Central memory CD8-positive, alpha-beta T cell (primary cell): ENCODE data around the gene KIAA1671.

Source experiments
- ATAC-seq: fragments of 150-1000 bp; cut with Tn5 transposase; replicated peaks from 2 replicates; pipeline ENCODE4 v1.10.0; 2022; ENCODE audit warnings: mild to moderate bottlenecking, moderate FRiP score, moderate number of reproducible peaks; ENCODE audit not compliant: poor library complexity, severe bottlenecking; ENCODE audit errors: extremely low read depth
- DNase-seq, 2 donors: peaks; one replicate each; pipeline ENCODE4 v3.0.0; 2021; ENCODE audit warnings: low spot score in 2 of 2
- H3K27ac Mint-ChIP-seq: one replicate; pipeline ENCODE4 v1.8.0; 2022; ENCODE audit warnings: low read depth, mild to moderate bottlenecking, moderate library complexity, mixed read lengths
- H3K27me3 Mint-ChIP-seq: one replicate; pipeline ENCODE4 v1.8.0; 2022; ENCODE audit warnings: mixed read lengths
- H3K36me3 Mint-ChIP-seq: one replicate; pipeline ENCODE4 v1.8.0; 2022; ENCODE audit warnings: mild to moderate bottlenecking, moderate library complexity, mixed read lengths; ENCODE audit not compliant: insufficient read depth
- H3K4me1 Mint-ChIP-seq: one replicate; pipeline ENCODE4 v1.8.0; 2022; ENCODE audit warnings: mixed read lengths
- H3K4me3 Mint-ChIP-seq: one replicate; pipeline ENCODE4 v1.8.0; 2022; ENCODE audit warnings: mild to moderate bottlenecking, moderate library complexity, mixed read lengths
- H3K9me3 Mint-ChIP-seq: one replicate; pipeline ENCODE4 v1.8.0; 2022; ENCODE audit warnings: mixed read lengths

KIAA1671 gene

DNA sequence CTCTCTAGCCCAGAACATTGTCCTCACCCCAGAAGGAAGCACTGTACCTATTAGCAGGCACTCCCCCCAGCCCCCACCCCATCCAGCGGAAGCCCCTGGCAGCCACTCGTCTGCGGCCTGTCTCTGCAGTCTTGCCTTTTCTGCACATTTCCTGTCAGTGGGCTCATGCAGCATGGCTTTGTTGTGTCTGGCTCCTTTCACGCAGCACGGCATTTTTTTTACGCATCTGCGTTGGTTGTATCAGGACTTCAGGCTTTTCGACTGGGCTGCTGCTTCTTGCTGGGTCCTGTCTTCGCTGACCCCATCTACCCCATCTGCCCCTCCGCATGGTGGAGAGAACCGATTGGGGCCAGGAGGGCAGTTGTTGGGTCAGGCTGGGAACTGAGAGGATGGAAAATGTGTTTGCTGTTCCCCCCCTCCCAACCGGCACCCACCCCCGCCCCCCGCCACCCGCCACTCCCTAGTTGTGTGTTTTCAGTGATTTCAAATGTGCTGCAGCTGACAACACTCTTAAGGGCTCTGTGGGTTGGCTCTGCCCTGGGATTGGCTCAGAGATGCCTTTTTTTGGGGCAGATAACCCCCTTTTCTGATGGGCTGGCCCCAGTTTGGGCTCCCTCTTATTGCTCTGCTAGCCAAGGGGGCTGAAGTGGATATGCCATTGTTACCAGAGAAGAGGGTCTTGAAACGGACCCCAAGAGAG is 110.0 kb downstream of the KIAA1671 start:
- Mint-ChIP-seq H3K4me3 (peak overlapping the region; percentile 78), H3K36me3 (peaks cover 4% of the 10 kb centered on the region), H3K4me1 (peaks cover 48% of the 10 kb centered on the region), H3K27me3 (no peaks in the 10 kb centered on the region), H3K9me3 (no peaks in the 10 kb centered on the region), H3K27ac (peak overlapping the region; percentile 100)
- DNase-seq, result peak; percentile 54 to 82
- ATAC-seq, result peak; percentile 98

DNA sequence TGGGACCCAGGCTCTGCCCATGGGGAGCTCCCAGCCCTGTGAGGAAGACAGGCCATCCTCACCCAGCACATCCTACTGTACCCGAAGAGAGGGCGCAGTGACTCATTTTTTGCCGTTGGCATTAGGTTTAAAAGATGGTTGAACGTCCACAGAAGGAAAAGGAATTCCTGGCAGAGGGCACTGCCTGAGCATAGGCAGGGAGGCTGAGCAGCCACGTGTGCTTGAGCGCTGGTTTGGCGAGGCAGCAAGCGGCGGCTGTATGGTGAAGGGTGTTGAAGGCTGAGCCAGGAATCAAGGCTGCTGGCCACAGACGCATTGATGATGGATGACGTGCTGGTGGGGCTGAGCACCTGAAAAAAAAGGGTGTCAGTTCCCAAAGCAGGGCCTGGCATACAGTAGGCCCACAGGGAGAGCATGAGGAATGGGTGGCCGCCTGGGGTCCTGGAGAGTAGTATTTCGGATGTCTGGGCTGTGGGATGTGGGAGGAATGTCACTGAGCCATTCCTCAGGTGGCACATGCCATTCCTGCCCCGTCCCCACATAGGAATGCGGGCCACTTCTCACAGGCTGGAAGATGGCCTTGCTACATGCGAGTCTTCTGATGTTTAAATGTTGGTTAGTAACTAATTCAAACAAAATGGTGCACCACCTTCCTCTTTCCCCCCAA is 112.5 kb downstream of the KIAA1671 start:
- Mint-ChIP-seq H3K4me1 (peaks cover 71% of the 10 kb centered on the region), H3K9me3 (no peaks in the 10 kb centered on the region), H3K27ac (no peak overlapping the region), H3K4me3 (no peak overlapping the region), H3K36me3 (peaks cover 16% of the 10 kb centered on the region), H3K27me3 (no peaks in the 10 kb centered on the region)
- DNase-seq, result no peak
- no peak for ATAC-seq

DNA sequence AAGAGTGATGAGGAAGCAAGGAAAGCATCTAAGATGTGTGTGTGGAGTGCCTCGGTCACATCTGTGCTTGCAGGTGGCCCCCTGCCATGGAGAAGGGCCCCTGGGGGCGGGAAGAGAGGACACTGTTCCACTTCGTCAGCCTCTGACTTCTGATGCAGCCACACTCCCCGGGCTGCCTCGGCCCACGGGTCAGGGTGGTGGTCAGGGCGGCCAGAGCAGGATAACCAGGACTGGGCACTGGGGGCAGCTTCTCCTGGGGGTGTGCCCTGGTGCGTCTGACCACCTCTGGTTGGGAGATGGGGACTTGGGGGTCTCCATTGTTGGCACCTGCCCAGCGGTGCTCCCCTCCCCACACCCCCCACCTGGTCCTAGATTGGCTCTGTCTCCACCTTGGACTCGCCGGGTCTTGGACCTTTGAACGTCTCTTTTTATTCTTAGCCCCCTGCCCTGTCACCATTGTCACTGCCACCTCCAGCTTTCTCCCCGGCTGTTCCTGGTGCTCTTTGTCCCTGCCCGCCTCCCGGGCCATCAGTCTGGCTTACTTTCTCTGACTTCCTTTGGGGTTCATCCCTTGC is 114.4 kb downstream of the KIAA1671 start:
- Mint-ChIP-seq H3K36me3 (peaks cover 19% of the 10 kb centered on the region), H3K4me1 (peaks cover 73% of the 10 kb centered on the region), H3K27ac (peak overlapping the region; percentile 99), H3K4me3 (peak overlapping the region; percentile 90), H3K9me3 (no peaks in the 10 kb centered on the region), H3K27me3 (no peaks in the 10 kb centered on the region)
- no peak for DNase-seq
- no peak for ATAC-seq

DNA sequence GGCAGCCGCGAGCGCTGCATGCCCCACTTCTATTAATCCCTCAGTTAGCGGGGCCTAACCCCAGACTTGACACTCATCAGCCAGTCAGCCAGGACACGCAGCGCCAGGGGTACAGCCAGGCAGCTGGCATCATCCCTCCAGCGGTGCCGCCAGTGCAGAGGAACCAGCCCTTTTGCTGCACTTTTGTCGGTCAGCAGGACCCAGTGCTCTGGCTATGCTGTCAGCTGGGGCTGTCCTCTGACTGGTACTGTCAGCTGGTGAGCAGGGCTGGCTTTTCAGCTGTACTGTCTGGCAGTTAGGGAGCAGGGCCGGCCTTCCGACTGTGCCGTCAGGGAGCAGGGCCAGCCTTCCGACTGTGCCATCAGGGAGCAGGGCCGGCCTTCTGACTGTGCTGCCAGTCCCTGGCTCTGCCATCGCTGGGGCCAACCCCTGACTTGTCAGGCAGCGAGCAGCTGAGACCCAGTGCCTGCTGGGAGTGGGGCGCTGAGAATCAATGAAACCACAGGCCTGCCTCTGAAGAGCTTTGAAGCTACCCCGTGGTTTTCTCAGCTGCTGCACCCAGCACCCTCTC is 115.4 kb downstream of the KIAA1671 start:
- no peaks in the 10 kb centered on the region for H3K27me3 Mint-ChIP-seq
- no peaks in the 10 kb centered on the region for H3K9me3 Mint-ChIP-seq
- H3K27ac Mint-ChIP-seq, result peak overlapping the region; percentile 99
- ATAC-seq (peak; percentile 95), DNase-seq (peak; percentile 69 to 89)
- peaks cover 19% of the 10 kb centered on the region for H3K36me3 Mint-ChIP-seq
- peaks cover 73% of the 10 kb centered on the region for H3K4me1 Mint-ChIP-seq
- H3K4me3 Mint-ChIP-seq, result peak overlapping the region; percentile 90

DNA sequence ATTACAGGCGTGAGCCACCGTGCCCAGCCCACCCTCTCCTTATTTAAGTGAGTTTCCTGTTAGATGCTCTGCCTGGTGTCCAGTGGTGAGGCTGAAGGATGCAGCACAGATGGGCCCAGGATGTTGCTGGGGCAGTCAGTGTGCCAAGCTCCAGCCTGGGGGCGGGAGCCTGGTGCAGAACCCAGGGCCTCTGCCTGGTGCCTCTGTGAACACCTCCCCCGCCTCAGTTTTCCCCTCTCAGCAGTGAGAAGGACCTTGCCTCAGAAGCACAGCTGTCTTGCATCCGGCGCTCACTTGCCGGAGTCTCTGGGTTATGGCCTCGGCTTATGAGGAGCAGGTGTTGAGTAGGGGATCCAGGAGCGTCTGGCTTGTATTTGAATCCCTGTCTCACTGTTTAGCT is 116.2 kb downstream of the KIAA1671 start:
- H3K4me3 Mint-ChIP-seq, result peak overlapping the region; percentile 90
- H3K27me3 Mint-ChIP-seq, result no peaks in the 10 kb centered on the region
- ATAC-seq (peak; percentile 12), DNase-seq (peak in 1 of 2 donors; percentile 17)
- peak overlapping the region; percentile 99 for H3K27ac Mint-ChIP-seq
- peaks cover 22% of the 10 kb centered on the region for H3K36me3 Mint-ChIP-seq
- no peaks in the 10 kb centered on the region for H3K9me3 Mint-ChIP-seq
- peaks cover 72% of the 10 kb centered on the region for H3K4me1 Mint-ChIP-seq

DNA sequence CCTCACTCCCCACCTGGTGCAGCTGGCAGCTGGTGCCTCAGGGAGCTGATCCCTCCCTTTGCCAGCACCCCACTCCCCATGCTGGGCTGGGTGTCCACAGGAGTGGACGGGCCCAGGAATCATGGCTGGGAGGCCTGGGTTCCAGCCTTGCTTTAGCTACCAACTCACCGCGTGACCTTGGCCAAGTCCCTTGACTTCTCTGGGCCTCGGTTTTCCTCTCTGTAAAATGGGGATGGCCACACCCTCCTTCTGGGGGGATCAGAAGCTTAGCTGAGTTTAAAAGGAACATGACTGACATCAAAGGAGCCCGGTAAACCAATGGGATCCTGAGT is 116.9 kb downstream of the KIAA1671 start:
- H3K36me3 Mint-ChIP-seq, result peaks cover 22% of the 10 kb centered on the region
- H3K4me3 Mint-ChIP-seq, result peak overlapping the region; percentile 90
- ATAC-seq (no peak), DNase-seq (no peak)
- peaks cover 77% of the 10 kb centered on the region for H3K4me1 Mint-ChIP-seq
- H3K27me3 Mint-ChIP-seq, result no peaks in the 10 kb centered on the region
- peak overlapping the region; percentile 99 for H3K27ac Mint-ChIP-seq
- H3K9me3 Mint-ChIP-seq, result no peaks in the 10 kb centered on the region

DNA sequence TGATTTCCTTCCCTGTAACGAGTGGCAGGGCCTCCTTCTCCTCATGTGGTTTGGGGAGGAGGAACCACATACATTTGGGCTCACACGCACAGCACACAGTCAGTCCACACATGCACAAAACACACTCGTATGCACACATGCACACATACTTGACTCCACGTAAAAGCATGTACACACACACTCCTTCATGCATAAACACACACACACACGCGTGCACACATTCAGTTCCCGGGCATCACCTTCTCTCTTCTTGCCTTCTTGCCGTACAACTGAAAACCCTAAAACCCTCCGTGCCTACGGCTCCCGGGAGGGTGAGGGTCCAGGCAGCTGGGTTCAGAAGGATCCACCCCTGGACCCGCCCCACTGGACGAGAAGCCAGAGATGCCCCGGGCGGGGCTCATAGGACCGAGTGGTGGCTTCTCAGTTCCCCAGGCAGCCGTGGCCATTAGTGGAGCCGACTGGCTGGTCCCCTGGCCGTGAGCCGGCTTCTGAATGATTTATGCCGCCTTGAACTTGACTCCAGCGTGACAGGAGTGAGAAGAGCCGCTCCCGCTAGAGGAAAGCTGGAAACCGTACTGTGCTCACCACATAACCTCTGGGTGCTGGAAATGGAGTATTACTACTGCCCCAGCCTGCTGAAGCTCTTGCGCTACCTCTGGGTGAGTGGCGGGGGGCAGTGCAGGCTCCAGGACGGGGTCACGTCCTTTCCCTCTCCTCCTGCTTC is 117.4 kb downstream of the KIAA1671 start:
- H3K36me3 Mint-ChIP-seq, result peaks cover 22% of the 10 kb centered on the region
- ATAC-seq (no peak), DNase-seq (no peak)
- H3K27ac Mint-ChIP-seq, result peak overlapping the region; percentile 96
- peak overlapping the region; percentile 90 for H3K4me3 Mint-ChIP-seq
- H3K27me3 Mint-ChIP-seq, result no peaks in the 10 kb centered on the region
- H3K9me3 Mint-ChIP-seq, result no peaks in the 10 kb centered on the region
- H3K4me1 Mint-ChIP-seq, result peaks cover 77% of the 10 kb centered on the region

DNA sequence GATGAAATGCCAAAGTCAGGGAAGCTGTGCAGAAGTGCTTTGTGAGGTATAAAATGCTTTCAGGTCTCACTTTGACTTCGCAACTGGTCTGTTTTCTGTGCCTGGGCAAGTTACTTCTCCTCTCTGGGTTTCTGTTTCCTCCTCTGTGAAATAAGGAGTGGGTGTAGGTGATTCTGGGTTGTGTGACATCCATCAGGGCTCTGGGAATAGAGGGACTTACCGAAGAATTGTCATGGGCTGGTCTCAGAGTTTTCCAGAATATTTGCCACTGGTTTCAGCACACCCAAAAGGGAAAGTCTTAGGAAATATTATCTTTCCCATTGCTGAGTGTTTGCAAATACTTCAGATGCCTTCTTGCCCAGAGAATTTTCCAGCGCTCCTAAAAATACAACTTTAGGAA is 118.4 kb downstream of the KIAA1671 start:
- Mint-ChIP-seq H3K4me3 (peak overlapping the region; percentile 90), H3K36me3 (peaks cover 22% of the 10 kb centered on the region), H3K27ac (peak overlapping the region; percentile 96), H3K4me1 (peaks cover 84% of the 10 kb centered on the region), H3K9me3 (no peaks in the 10 kb centered on the region), H3K27me3 (no peaks in the 10 kb centered on the region)
- DNase-seq, result no peak
- ATAC-seq, result no peak

DNA sequence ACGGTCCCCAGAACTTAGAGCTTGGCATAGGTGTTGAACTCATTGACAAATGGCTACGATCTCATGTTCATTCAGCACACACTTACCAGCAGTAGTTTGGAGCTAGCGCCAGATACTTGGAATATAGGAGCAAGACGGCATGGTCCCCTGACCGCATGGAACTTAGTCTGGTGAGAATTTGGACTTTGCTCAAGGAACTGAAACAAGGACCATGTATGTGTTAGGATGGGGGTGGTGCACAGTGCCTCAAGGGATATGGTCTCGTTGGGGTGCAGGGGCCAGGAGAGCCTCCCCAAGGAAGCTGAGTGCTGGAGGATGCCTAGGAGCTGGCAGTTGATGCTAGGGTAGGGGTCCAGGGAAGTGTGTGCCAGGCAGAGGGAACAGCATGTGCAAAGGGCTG is 119.2 kb downstream of the KIAA1671 start:
- ATAC-seq (no peak), DNase-seq (no peak)
- Mint-ChIP-seq H3K27me3 (no peaks in the 10 kb centered on the region), H3K27ac (peak overlapping the region; percentile 96), H3K4me1 (peaks cover 91% of the 10 kb centered on the region), H3K36me3 (peaks cover 22% of the 10 kb centered on the region), H3K4me3 (peak overlapping the region; percentile 90), H3K9me3 (no peaks in the 10 kb centered on the region)

DNA sequence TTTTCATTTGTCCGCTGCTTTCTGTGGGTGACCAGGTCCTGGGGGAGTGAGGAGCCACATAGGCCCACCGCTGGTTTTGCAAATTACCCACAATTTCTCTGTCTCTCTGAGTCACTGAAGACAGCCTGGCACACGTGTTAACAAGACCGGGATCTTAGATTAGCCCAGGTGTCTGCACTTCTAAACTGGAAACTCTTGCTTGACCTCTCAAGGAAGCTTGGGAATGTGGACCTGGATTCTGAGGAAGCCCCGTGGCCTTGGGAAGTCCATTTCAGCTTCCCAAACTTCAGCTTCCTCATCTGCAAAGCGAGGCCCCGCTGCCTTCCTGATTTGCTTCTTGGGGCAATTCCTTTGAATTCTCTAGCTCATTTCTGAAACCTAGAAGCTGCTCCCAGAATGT is 119.9 kb downstream of the KIAA1671 start:
- H3K4me1 Mint-ChIP-seq, result peaks cover 94% of the 10 kb centered on the region
- peak overlapping the region; percentile 96 for H3K27ac Mint-ChIP-seq
- H3K4me3 Mint-ChIP-seq, result peak overlapping the region; percentile 90
- H3K36me3 Mint-ChIP-seq, result peaks cover 22% of the 10 kb centered on the region
- no peak for ATAC-seq
- H3K27me3 Mint-ChIP-seq, result no peaks in the 10 kb centered on the region
- DNase-seq, result no peak
- H3K9me3 Mint-ChIP-seq, result no peaks in the 10 kb centered on the region

DNA sequence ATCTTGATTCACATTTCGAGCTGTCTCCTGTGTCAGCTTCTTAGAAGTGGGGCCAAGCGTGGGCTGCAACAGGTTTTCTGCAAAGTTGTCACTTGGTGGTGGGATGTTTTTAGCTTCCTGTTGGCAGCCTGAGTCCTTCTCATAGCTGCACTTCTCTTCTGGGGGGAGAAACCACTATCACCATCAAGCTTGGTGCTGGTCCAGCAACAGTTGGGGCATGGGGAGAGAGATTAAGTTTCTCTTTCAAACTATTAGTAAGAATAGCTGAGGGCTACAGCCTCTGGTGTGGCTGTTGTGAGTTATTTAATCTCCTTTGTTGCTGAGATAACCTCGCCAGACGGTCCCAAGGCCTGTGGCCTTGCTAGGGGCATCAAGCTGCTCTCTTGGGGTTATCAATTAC is 123.8 kb downstream of the KIAA1671 start:
- H3K4me1 Mint-ChIP-seq, result peaks cover 77% of the 10 kb centered on the region
- no peaks in the 10 kb centered on the region for H3K27me3 Mint-ChIP-seq
- H3K27ac Mint-ChIP-seq, result peak overlapping the region; percentile 96
- H3K9me3 Mint-ChIP-seq, result no peaks in the 10 kb centered on the region
- ATAC-seq (peak; percentile 79), DNase-seq (peak in 1 of 2 donors; percentile 33)
- peak overlapping the region; percentile 82 for H3K4me3 Mint-ChIP-seq
- peaks cover 7% of the 10 kb centered on the region for H3K36me3 Mint-ChIP-seq

DNA sequence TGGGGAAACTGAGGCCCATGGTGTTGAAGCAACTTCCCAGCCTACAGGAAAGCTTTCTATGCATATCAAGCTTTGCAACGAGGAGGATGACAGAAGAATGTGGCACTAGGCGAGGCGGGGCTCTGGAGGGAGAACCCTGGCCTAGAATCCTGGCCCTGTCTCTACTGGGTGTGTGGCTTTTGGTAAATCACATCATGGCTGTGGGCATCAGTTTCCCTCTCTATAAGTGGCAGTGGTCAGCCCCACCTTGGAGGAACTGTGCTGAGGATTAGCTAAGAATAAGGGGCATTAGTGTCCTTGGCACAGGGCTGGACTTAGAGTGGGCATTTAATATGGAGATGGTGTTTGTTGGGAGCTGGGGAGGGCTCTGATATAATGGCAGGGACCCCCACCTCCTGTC is 124.5 kb downstream of the KIAA1671 start:
- H3K4me3 Mint-ChIP-seq, result peak overlapping the region; percentile 82
- no peaks in the 10 kb centered on the region for H3K9me3 Mint-ChIP-seq
- peak overlapping the region; percentile 96 for H3K27ac Mint-ChIP-seq
- peaks cover 77% of the 10 kb centered on the region for H3K4me1 Mint-ChIP-seq
- ATAC-seq, result no peak
- H3K36me3 Mint-ChIP-seq, result peaks cover 7% of the 10 kb centered on the region
- DNase-seq, result no peak
- no peaks in the 10 kb centered on the region for H3K27me3 Mint-ChIP-seq
